K562 (cell line): Measurements from ENCODE around the gene ZRANB1. TPM values are rescaled to one million over a fixed set of nuclear protein-coding genes. Genes with fewer than 3 reads are reported as not detected.

Experiments used
- ADNP ChIP-seq: fragments of 200-800 bp; sonication (Bioruptor generic); IDR thresholded peaks from 2 replicates; pipeline ENCODE4 v1.6.1; 2016; ENCODE audit warnings: missing genetic modification characterization, missing compliant biosample characterization
- CBX2 ChIP-seq: fragments of 200-600 bp; sonication (generic); IDR thresholded peaks from one replicate; pipeline ENCODE4 v1.6.1; 2012; ENCODE audit warnings: mild to moderate bottlenecking, low read length, inconsistent platforms; ENCODE audit not compliant: insufficient read depth, poor library complexity, severe bottlenecking
- CTBP1 ChIP-seq: fragments of 450-650 bp; IDR thresholded peaks from 2 replicates; pipeline ENCODE4 v1.6.1; 2016; ENCODE audit warnings: borderline replicate concordance
- GABPB2 ChIP-seq: fragments of 250-450 bp; sonication (Bioruptor Pico); conservative IDR thresholded peaks from 2 replicates; pipeline ENCODE4 v1.5.1; 2021; ENCODE audit warnings: mild to moderate bottlenecking
- HIVEP1 ChIP-seq: fragments of 250-450 bp; sonication (Bioruptor Pico); IDR thresholded peaks from 2 replicates; pipeline ENCODE4 v1.4.0; 2020; ENCODE audit warnings: mild to moderate bottlenecking
- MTA2 ChIP-seq: fragments of 450-650 bp; IDR thresholded peaks from 2 replicates; pipeline ENCODE4 v1.6.1; 2016; ENCODE audit warnings: low read depth
- PHB ChIP-seq: fragments of 250-450 bp; sonication (Bioruptor Pico); IDR thresholded peaks from 2 replicates; pipeline ENCODE4 v1.5.0; 2021
- RCOR1 ChIP-seq, 2 experiments: IDR thresholded peaks; 2 replicates each; pipeline ENCODE4 v1.6.1; 2012; ENCODE audit warnings: low read depth in 2 of 2, low read length in 2 of 2, borderline replicate concordance in 1 of 2, improper control_type of control experiment in 1 of 2
- SIRT6 ChIP-seq: IDR thresholded peaks from one replicate; pipeline ENCODE4 v1.6.1; 2012; ENCODE audit warnings: low read depth, mild to moderate bottlenecking, control low read depth, inconsistent platforms, low read length, moderate library complexity
- SMAD1 ChIP-seq: fragments of 150-350 bp; IDR thresholded peaks from 2 replicates; pipeline ENCODE4 v1.6.1; 2014; ENCODE audit warnings: low read length, low read depth; ENCODE audit not compliant: partially characterized antibody
- SMAD4 ChIP-seq: fragments of 250-450 bp; sonication (Bioruptor Pico); conservative IDR thresholded peaks from 2 replicates; pipeline ENCODE4 v1.8.0; 2021; ENCODE audit warnings: inconsistent platforms, mild to moderate bottlenecking, moderate library complexity
- SMARCE1 ChIP-seq: fragments of 450-650 bp; IDR thresholded peaks from 2 replicates; pipeline ENCODE4 v1.7.1; 2016; ENCODE audit warnings: mild to moderate bottlenecking
- TAL1 ChIP-seq: fragments of 450-650 bp; IDR thresholded peaks from 2 replicates; pipeline ENCODE4 v1.6.1; 2016; ENCODE audit warnings: mild to moderate bottlenecking
- polyA plus RNA-seq, 8 experiments: library from polyadenylated mRNA; depleted of rRNA in 4 of 8; stranded (reverse) in 5 of 8; unstranded in 3 of 8; fragments of >200 nt; fragmentation: Nextera tagmentation in 2 of 8; fragmentation: Illumina TruSeq in 1 of 8; extraction: Ambion mirVana in 2 of 8; extraction: Trizol in 1 of 8; gene quantifications; 2 replicates each; pipeline versions ENCODE4 v1.2.1 to v1.2.3, GENCODE V29; 2011 to 2014; ENCODE audit warnings: inconsistent platforms in 1 of 8, missing spikeins in 1 of 8
- total RNA-seq, 7 experiments: library from RNA; depleted of rRNA in 6 of 7; stranded (reverse); fragments of >200 nt in 6 of 7; fragmentation: Illumina TruSeq in 2 of 7; extraction: Trizol in 2 of 7; gene quantifications; 2 replicates each; pipeline versions ENCODE4 v1.2.1 to v1.2.3, GENCODE V29; 2011 to 2021; ENCODE audit warnings: low replicate concordance in 1 of 7
- TF ChIP-seq, protein P1 (sequence below): fragments of 200-600 bp; sonication (generic); IDR thresholded peaks from one replicate; pipeline ENCODE4 v1.6.1; 2012; ENCODE audit warnings: mild to moderate bottlenecking, low read depth, low read length, inconsistent platforms
- TF ChIP-seq, protein P2 (sequence below): IDR thresholded peaks from 2 replicates; pipeline ENCODE4 v1.6.1; 2012; ENCODE audit warnings: low read depth, low read length, improper control_type of control experiment, borderline replicate concordance

ZRANB1 gene
- total and polyA plus RNA-seq, 9 of the 15 experiments (the other 6 are each of a cell fraction or from before 2014, with no cell fraction given), result 0.07 to 1.1 (median 0.64) TPM

DNA sequence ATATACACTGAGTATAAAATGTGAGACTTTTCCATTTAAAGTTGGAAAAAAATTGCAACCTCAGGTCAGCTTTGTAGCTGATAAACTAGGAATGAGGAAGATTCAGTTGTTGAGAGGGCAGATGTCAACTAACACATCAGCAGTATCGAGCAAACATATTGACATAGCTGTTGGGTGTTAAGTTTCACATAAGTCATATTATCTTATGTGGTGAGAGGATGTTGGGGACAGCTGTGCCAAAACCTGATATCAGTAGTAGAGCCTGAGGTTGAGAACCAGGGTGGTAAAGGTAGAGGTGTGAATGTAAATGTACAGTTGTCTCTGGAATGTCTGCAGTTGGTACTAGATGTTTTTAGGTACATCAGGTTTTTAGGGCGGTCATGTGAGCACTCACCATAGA lies 5.0 kb downstream of the ZRANB1 start (continued):
- peak; percentile 25; the same call in 1 of the 2 replicates for TF ChIP-seq SMAD4 (CRISPR knock-in tag)
- no peak for TF ChIP-seq SIRT6
- no peak for TF ChIP-seq ADNP (tag)
- TF ChIP-seq CTBP1, result peak; percentile 60; the same call in 1 of the 2 replicates
- TF ChIP-seq SMARCE1, result peak; percentile 81
- TF ChIP-seq, protein P1, sequence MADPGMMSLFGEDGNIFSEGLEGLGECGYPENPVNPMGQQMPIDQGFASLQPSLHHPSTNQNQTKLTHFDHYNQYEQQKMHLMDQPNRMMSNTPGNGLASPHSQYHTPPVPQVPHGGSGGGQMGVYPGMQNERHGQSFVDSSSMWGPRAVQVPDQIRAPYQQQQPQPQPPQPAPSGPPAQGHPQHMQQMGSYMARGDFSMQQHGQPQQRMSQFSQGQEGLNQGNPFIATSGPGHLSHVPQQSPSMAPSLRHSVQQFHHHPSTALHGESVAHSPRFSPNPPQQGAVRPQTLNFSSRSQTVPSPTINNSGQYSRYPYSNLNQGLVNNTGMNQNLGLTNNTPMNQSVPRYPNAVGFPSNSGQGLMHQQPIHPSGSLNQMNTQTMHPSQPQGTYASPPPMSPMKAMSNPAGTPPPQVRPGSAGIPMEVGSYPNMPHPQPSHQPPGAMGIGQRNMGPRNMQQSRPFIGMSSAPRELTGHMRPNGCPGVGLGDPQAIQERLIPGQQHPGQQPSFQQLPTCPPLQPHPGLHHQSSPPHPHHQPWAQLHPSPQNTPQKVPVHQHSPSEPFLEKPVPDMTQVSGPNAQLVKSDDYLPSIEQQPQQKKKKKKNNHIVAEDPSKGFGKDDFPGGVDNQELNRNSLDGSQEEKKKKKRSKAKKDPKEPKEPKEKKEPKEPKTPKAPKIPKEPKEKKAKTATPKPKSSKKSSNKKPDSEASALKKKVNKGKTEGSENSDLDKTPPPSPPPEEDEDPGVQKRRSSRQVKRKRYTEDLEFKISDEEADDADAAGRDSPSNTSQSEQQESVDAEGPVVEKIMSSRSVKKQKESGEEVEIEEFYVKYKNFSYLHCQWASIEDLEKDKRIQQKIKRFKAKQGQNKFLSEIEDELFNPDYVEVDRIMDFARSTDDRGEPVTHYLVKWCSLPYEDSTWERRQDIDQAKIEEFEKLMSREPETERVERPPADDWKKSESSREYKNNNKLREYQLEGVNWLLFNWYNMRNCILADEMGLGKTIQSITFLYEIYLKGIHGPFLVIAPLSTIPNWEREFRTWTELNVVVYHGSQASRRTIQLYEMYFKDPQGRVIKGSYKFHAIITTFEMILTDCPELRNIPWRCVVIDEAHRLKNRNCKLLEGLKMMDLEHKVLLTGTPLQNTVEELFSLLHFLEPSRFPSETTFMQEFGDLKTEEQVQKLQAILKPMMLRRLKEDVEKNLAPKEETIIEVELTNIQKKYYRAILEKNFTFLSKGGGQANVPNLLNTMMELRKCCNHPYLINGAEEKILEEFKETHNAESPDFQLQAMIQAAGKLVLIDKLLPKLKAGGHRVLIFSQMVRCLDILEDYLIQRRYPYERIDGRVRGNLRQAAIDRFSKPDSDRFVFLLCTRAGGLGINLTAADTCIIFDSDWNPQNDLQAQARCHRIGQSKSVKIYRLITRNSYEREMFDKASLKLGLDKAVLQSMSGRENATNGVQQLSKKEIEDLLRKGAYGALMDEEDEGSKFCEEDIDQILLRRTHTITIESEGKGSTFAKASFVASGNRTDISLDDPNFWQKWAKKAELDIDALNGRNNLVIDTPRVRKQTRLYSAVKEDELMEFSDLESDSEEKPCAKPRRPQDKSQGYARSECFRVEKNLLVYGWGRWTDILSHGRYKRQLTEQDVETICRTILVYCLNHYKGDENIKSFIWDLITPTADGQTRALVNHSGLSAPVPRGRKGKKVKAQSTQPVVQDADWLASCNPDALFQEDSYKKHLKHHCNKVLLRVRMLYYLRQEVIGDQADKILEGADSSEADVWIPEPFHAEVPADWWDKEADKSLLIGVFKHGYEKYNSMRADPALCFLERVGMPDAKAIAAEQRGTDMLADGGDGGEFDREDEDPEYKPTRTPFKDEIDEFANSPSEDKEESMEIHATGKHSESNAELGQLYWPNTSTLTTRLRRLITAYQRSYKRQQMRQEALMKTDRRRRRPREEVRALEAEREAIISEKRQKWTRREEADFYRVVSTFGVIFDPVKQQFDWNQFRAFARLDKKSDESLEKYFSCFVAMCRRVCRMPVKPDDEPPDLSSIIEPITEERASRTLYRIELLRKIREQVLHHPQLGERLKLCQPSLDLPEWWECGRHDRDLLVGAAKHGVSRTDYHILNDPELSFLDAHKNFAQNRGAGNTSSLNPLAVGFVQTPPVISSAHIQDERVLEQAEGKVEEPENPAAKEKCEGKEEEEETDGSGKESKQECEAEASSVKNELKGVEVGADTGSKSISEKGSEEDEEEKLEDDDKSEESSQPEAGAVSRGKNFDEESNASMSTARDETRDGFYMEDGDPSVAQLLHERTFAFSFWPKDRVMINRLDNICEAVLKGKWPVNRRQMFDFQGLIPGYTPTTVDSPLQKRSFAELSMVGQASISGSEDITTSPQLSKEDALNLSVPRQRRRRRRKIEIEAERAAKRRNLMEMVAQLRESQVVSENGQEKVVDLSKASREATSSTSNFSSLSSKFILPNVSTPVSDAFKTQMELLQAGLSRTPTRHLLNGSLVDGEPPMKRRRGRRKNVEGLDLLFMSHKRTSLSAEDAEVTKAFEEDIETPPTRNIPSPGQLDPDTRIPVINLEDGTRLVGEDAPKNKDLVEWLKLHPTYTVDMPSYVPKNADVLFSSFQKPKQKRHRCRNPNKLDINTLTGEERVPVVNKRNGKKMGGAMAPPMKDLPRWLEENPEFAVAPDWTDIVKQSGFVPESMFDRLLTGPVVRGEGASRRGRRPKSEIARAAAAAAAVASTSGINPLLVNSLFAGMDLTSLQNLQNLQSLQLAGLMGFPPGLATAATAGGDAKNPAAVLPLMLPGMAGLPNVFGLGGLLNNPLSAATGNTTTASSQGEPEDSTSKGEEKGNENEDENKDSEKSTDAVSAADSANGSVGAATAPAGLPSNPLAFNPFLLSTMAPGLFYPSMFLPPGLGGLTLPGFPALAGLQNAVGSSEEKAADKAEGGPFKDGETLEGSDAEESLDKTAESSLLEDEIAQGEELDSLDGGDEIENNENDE, result no peak
- no peak for TF ChIP-seq SMAD1
- no peak for TF ChIP-seq GABPB2 (CRISPR knock-in tag)
- peak; percentile 18 to 86; a peak in 2 of 4 replicates for TF ChIP-seq RCOR1 (IDR thresholded peaks at IDR 0.05; ENCODE audit: borderline replicate concordance in 1 of 2, low read depth in 2 of 2, low read length in 2 of 2)
- peak; percentile 86 for TF ChIP-seq TAL1
- TF ChIP-seq CBX2, result no peak
- TF ChIP-seq PHB (CRISPR knock-in tag), result no peak
- TF ChIP-seq MTA2, result peak; percentile 77
- TF ChIP-seq, protein P2, sequence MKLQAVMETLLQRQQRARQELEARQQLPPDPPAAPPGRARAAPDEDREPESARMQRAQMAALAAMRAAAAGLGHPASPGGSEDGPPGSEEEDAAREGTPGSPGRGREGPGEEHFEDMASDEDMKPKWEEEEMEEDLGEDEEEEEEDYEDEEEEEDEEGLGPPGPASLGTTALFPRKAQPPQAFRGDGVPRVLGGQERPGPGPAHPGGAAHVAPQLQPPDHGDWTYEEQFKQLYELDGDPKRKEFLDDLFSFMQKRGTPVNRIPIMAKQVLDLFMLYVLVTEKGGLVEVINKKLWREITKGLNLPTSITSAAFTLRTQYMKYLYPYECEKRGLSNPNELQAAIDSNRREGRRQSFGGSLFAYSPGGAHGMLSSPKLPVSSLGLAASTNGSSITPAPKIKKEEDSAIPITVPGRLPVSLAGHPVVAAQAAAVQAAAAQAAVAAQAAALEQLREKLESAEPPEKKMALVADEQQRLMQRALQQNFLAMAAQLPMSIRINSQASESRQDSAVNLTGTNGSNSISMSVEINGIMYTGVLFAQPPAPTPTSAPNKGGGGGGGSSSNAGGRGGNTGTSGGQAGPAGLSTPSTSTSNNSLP, result no peak
- no peak for TF ChIP-seq HIVEP1 (CRISPR knock-in tag)
